ENCODE data around the gene HMBS.
A peak's percentile ranks its signal among the peaks of the same experiment; 100 is the strongest.
"Not testable (repeated sequence)": the region's sequence is repeated elsewhere in the genome, so short reads cannot be mapped to it uniquely, and the experiment has no call there.

HMBS gene

DNA sequence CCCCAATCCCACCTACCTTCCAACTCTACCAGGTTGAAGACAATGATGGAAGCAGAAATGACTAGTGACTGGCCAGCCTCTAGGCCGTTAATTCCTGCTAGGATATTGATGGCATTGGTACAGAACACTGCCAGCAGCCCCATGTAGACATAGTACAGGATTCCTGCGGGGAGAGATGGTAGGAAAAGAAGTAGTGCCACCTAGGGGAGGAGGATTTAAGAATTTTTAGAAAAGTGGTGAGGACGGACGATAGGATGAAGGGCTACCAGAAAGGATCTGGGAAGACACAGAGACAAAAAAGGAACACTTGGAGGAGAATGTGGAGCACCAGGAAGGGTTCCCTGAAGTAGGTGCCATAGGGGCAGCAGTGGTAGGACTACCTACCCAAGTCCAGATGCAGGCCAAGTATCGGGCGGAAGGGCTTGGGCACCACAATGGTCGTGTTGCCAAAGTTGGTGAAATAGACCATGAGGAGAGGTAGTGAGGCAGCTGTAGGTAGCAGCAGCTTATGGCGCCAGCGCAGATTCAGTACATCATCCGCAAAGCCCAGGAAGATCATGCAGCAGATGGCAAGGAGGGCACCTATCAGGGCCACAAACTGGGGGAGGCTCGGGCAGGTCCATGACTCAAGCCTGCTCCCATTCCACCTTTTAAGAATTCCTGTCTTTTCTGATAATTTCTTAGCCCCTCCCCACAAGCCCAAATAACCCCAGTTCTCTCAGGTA, 15.7 kb downstream of the HMBS start:
- Histone ChIP-seq H3K4me3 (ENCODE audit: low read depth, low read length) (peak overlapping the region; percentile 84), H3K4me2 (ENCODE audit: low read length) (peak overlapping the region; percentile 75), H3K27me3 (ENCODE audit: insufficient read depth, low read length) (no peaks in the 10 kb centered on the region), H3K79me2 (ENCODE audit: control insufficient read depth, insufficient read depth, low read length, poor library complexity) (peaks cover 12% of the 10 kb centered on the region), H4K8ac (ENCODE audit: low read depth, low read length) (peak overlapping the region; percentile 33), H3K36me3 (ENCODE audit: control insufficient read depth in 1 of 2, insufficient read depth in 2 of 2, low read length in 2 of 2) (peaks cover 7 to 19% of the 10 kb centered on the region in 2 experiments), H3K14ac (ENCODE audit: low read length) (peak overlapping the region; percentile 7), H2BK12ac (ENCODE audit: low read length) (peak overlapping the region; percentile 67), H3K4me1 (ENCODE audit: control insufficient read depth in 1 of 2, insufficient read depth in 2 of 2, low read length in 2 of 2) (peaks cover 10 to 13% of the 10 kb centered on the region in 2 experiments), H4K12ac (ENCODE audit: low read depth, low read length) (peak overlapping the region; percentile 14), H3K18ac (ENCODE audit: low read length) (peak overlapping the region; percentile 48), H3K4ac (ENCODE audit: low read depth, low read length) (peak overlapping the region; percentile 22), H2AFZ (ENCODE audit: insufficient read depth, low read length, poor library complexity) (peak overlapping the region; percentile 40), H3K79me1 (ENCODE audit: low read length) (peaks cover 9% of the 10 kb centered on the region), H3K27ac (ENCODE audit: low read depth, low read length) (no peak overlapping the region), H2BK120ac (ENCODE audit: insufficient read depth, low read length, poor library complexity) (peak overlapping the region; percentile 4), H3K9me3 (ENCODE audit: insufficient read depth, low read depth, low read length) (no peaks in the 10 kb centered on the region), H2BK5ac (ENCODE audit: low read depth, low read length, poor library complexity) (no peak overlapping the region), H2AK5ac (ENCODE audit: low read length) (peak overlapping the region; percentile 78), H3K23ac (ENCODE audit: low read length) (no peak overlapping the region), H4K91ac (ENCODE audit: low read depth, low read length) (peak overlapping the region; percentile 50), H3K9ac (ENCODE audit: low read length) (no peak overlapping the region)
- WGBS (ENCODE audit: extremely low coverage, insufficient coverage, insufficient read length): no CpG with 5 or more reads among the region's 11 CpGs
- DNase-seq: peak; percentile 6 to 52

GRCh38 chr11:119100994-119101758, 16.5 kb downstream of the HMBS start:
- Histone ChIP-seq H3K18ac (ENCODE audit: low read length) (peak overlapping the region; percentile 11), H3K4me1 (ENCODE audit: control insufficient read depth in 1 of 2, insufficient read depth in 2 of 2, low read length in 2 of 2) (peaks cover 10 to 13% of the 10 kb centered on the region in 2 experiments), H3K27ac (ENCODE audit: low read depth, low read length) (peak overlapping the region; percentile 70), H3K9me3 (ENCODE audit: insufficient read depth, low read depth, low read length) (no peaks in the 10 kb centered on the region), H2BK12ac (ENCODE audit: low read length) (no peak overlapping the region), H3K14ac (ENCODE audit: low read length) (peak overlapping the region; percentile 25), H3K23ac (ENCODE audit: low read length) (no peak overlapping the region), H3K4ac (ENCODE audit: low read depth, low read length) (peak overlapping the region; percentile 26), H3K27me3 (ENCODE audit: insufficient read depth, low read length) (no peaks in the 10 kb centered on the region), H3K9ac (ENCODE audit: low read length) (peak overlapping the region; percentile 90), H3K4me3 (ENCODE audit: low read depth, low read length) (peak overlapping the region; percentile 84), H3K4me2 (ENCODE audit: low read length) (peak overlapping the region; percentile 75), H2AK5ac (ENCODE audit: low read length) (peak overlapping the region; percentile 78), H2BK5ac (ENCODE audit: low read depth, low read length, poor library complexity) (no peak overlapping the region), H2BK120ac (ENCODE audit: insufficient read depth, low read length, poor library complexity) (peak overlapping the region; percentile 23), H3K36me3 (ENCODE audit: control insufficient read depth in 1 of 2, insufficient read depth in 2 of 2, low read length in 2 of 2) (peaks cover 7 to 19% of the 10 kb centered on the region in 2 experiments), H4K91ac (ENCODE audit: low read depth, low read length) (peak overlapping the region; percentile 50), H2AFZ (ENCODE audit: insufficient read depth, low read length, poor library complexity) (peak overlapping the region; percentile 83), H3K79me2 (ENCODE audit: control insufficient read depth, insufficient read depth, low read length, poor library complexity) (peaks cover 12% of the 10 kb centered on the region), H4K12ac (ENCODE audit: low read depth, low read length) (peak overlapping the region; percentile 54), H4K8ac (ENCODE audit: low read depth, low read length) (peak overlapping the region; percentile 97), H3K79me1 (ENCODE audit: low read length) (peaks cover 9% of the 10 kb centered on the region)
- WGBS (ENCODE audit: extremely low coverage, insufficient coverage, insufficient read length): no CpG with 5 or more reads among the region's 29 CpGs
- DNase-seq: no peak

DNA sequence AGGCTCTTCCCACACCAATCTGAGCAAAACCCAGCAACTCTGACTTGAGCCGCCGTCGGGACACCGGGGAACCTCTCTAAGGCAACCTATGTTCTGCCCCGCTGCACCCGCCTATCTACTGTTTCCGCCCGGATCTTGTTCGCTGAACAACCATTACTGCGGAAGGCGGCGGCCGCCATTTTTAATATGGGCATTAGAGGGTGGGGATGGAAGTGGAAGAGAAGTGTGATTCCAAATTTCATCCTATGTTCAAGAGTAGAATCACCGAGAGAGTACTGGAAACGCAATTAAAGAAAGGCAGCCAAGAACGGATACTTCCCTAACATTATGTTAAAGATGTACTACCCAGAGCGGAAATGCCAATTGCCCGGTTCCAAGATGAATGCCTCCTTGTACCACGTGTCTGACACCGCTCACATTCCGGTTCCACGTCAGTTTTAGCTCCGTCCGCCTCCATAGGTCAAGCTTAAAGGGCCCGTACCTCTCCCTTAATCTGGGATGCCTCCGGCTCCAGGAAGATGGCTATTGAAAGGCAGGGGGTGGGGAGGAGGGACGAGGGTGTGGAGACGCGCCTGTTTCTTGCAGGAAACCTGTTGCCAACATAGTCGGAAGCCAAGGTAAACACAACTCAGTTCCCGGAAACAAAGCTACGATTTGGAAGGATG, 17.2 kb downstream of the HMBS start, which contains the start of gene DPAGT1:
Gene DPAGT1 (minus strand): TSS at position 95 of the 665 bp plus-strand sequence. CDS start 198 bp downstream, outside the sequence.
- Histone ChIP-seq H3K4me2 (ENCODE audit: low read length) (peak within 1 kb of the TSS; percentile 75), H4K8ac (ENCODE audit: low read depth, low read length) (peak within 1 kb of the TSS; percentile 97), H4K91ac (ENCODE audit: low read depth, low read length) (peak within 1 kb of the TSS; percentile 69), H3K27me3 (ENCODE audit: insufficient read depth, low read length) (no peaks in the 10 kb centered on the region), H3K4ac (ENCODE audit: low read depth, low read length) (peak within 1 kb of the TSS; percentile 26), H3K4me3 (ENCODE audit: low read depth, low read length) (peak within 1 kb of the TSS; percentile 84), H2BK5ac (ENCODE audit: low read depth, low read length, poor library complexity) (peak within 1 kb of the TSS; percentile 76), H3K79me2 (ENCODE audit: control insufficient read depth, insufficient read depth, low read length, poor library complexity) (peaks cover 12% of the 10 kb centered on the region), H3K23ac (ENCODE audit: low read length) (no peak within 1 kb of the TSS), H3K14ac (ENCODE audit: low read length) (peak within 1 kb of the TSS; percentile 86), H2BK120ac (ENCODE audit: insufficient read depth, low read length, poor library complexity) (peak within 1 kb of the TSS; percentile 67), H3K9ac (ENCODE audit: low read length) (peak within 1 kb of the TSS; percentile 90), H3K4me1 (ENCODE audit: control insufficient read depth in 1 of 2, insufficient read depth in 2 of 2, low read length in 2 of 2) (peaks cover 16 to 20% of the 10 kb centered on the region in 2 experiments), H3K9me3 (ENCODE audit: insufficient read depth, low read depth, low read length) (no peaks in the 10 kb centered on the region), H2AK5ac (ENCODE audit: low read length) (peak within 1 kb of the TSS; percentile 78), H4K12ac (ENCODE audit: low read depth, low read length) (peak within 1 kb of the TSS; percentile 88), H2AFZ (ENCODE audit: insufficient read depth, low read length, poor library complexity) (peak within 1 kb of the TSS; percentile 83), H3K79me1 (ENCODE audit: low read length) (peaks cover 12% of the 10 kb centered on the region), H3K36me3 (ENCODE audit: control insufficient read depth in 1 of 2, insufficient read depth in 2 of 2, low read length in 2 of 2) (peaks cover 6 to 14% of the 10 kb centered on the region in 2 experiments), H3K27ac (ENCODE audit: low read depth, low read length) (peak within 1 kb of the TSS; percentile 70), H3K18ac (ENCODE audit: low read length) (peak within 1 kb of the TSS; percentile 62), H2BK12ac (ENCODE audit: low read length) (peak within 1 kb of the TSS; percentile 44)
- peak; percentile 96 to 97 for DNase-seq
- no CpG with 5 or more reads among the region's 32 CpGs for WGBS (ENCODE audit: extremely low coverage, insufficient coverage, insufficient read length)

GRCh38 chr11:119103161-119103664, 18.5 kb downstream of the HMBS start:
- H3K36me3 ChIP-seq (ENCODE audit: control insufficient read depth in 1 of 2, insufficient read depth in 2 of 2, low read length in 2 of 2); H4K12ac ChIP-seq (ENCODE audit: low read depth, low read length); H3K14ac ChIP-seq (ENCODE audit: low read length); H3K9me3 ChIP-seq (ENCODE audit: insufficient read depth, low read depth, low read length); H3K4me2 ChIP-seq (ENCODE audit: low read length); H2BK12ac ChIP-seq (ENCODE audit: low read length); H2AFZ ChIP-seq (ENCODE audit: insufficient read depth, low read length, poor library complexity); H4K91ac ChIP-seq (ENCODE audit: low read depth, low read length); H3K4me3 ChIP-seq (ENCODE audit: low read depth, low read length); H2AK5ac ChIP-seq (ENCODE audit: low read length); H3K9ac ChIP-seq (ENCODE audit: low read length); H2BK120ac ChIP-seq (ENCODE audit: insufficient read depth, low read length, poor library complexity); H3K4ac ChIP-seq (ENCODE audit: low read depth, low read length); H3K23ac ChIP-seq (ENCODE audit: low read length); H3K27me3 ChIP-seq (ENCODE audit: insufficient read depth, low read length); DNase-seq; H3K27ac ChIP-seq (ENCODE audit: low read depth, low read length); H3K18ac ChIP-seq (ENCODE audit: low read length); H2BK5ac ChIP-seq (ENCODE audit: low read depth, low read length, poor library complexity): not testable (repeated sequence)
- H3K79me1 ChIP-seq (ENCODE audit: low read length): peaks cover 13% of the 10 kb centered on the region
- H3K4me1 ChIP-seq (ENCODE audit: control insufficient read depth in 1 of 2, insufficient read depth in 2 of 2, low read length in 2 of 2): peaks cover 21 to 25% of the 10 kb centered on the region in 2 experiments
- no CpG with 5 or more reads among the region's 18 CpGs for WGBS (ENCODE audit: extremely low coverage, insufficient coverage, insufficient read length)
- H4K8ac ChIP-seq (ENCODE audit: low read depth, low read length): peak overlapping the region; percentile 37
- peaks cover 14% of the 10 kb centered on the region for H3K79me2 ChIP-seq (ENCODE audit: control insufficient read depth, insufficient read depth, low read length, poor library complexity)

Measured in trophoblast cell (in vitro differentiated cells and primary cell).